Measurements from ENCODE around the gene POLDIP2.

The POLDIP2 gene

GRCh38 chr17:28388106-28388505 lies 30.8 kb upstream of the POLDIP2 start:
- no peak for DNase-seq
- Histone ChIP-seq H3K4me3 (ENCODE audit: low read depth, low read length) (no peak overlapping the region), H3K27ac (no peak overlapping the region), H3K36me3 (replicated peaks) (no peaks in the 10 kb centered on the region), H3K27me3 (replicated peaks) (no peaks in the 10 kb centered on the region)
- no peak for TF ChIP-seq CTCF (IDR thresholded peaks at IDR 0.05; ENCODE audit: low read depth, low read length, missing control alignments)
- in situ Hi-C loops (cut with HindIII; ENCODE audit: low pct_ligation_motif_present, low sequenced_read_pairs) = no loop called here

GRCh38 chr17:28386391-28386790 lies 29.1 kb upstream of the POLDIP2 start:
- no peak for TF ChIP-seq CTCF (IDR thresholded peaks at IDR 0.05; ENCODE audit: low read depth, low read length, missing control alignments)
- Histone ChIP-seq H3K27me3 (replicated peaks) (peaks cover 3% of the 10 kb centered on the region), H3K36me3 (replicated peaks) (no peaks in the 10 kb centered on the region), H3K4me3 (ENCODE audit: low read depth, low read length) (no peak overlapping the region), H3K27ac (no peak overlapping the region)
- in situ Hi-C loops (cut with HindIII; ENCODE audit: low pct_ligation_motif_present, low sequenced_read_pairs) = no loop called here
- no peak for DNase-seq

- Histone ChIP-seq H3K27me3 (replicated peaks) (peaks cover 6% of the 10 kb centered on the region), H3K36me3 (replicated peaks) (no peaks in the 10 kb centered on the region), H3K27ac (no peak overlapping the region), H3K4me3 (ENCODE audit: low read depth, low read length) (no peak overlapping the region)
- DNase-seq = no peak
- TF ChIP-seq CTCF (IDR thresholded peaks at IDR 0.05; ENCODE audit: low read depth, low read length, missing control alignments) = no peak
- in situ Hi-C loops (cut with HindIII; ENCODE audit: low pct_ligation_motif_present, low sequenced_read_pairs) = no loop called here
Measured at GRCh38 chr17:28385406-28385805, 28.1 kb upstream of the POLDIP2 start.

GRCh38 chr17:28385037-28385400 lies 27.7 kb upstream of the POLDIP2 start:
- H3K36me3 ChIP-seq (replicated peaks) = no peaks in the 10 kb centered on the region
- H3K27ac ChIP-seq = no peak overlapping the region
- in situ Hi-C loops (cut with HindIII; ENCODE audit: low pct_ligation_motif_present, low sequenced_read_pairs) = no loop called here
- DNase-seq = no peak
- H3K4me3 ChIP-seq (ENCODE audit: low read depth, low read length) = no peak overlapping the region
- H3K27me3 ChIP-seq (replicated peaks) = peaks cover 6% of the 10 kb centered on the region
- TF ChIP-seq CTCF (IDR thresholded peaks at IDR 0.05; ENCODE audit: low read depth, low read length, missing control alignments) = no peak

GRCh38 chr17:28384281-28385036 lies 27.1 kb upstream of the POLDIP2 start:
- H3K4me3 ChIP-seq (ENCODE audit: low read depth, low read length) = no peak overlapping the region
- no peaks in the 10 kb centered on the region for H3K36me3 ChIP-seq (replicated peaks)
- in situ Hi-C loops (cut with HindIII; ENCODE audit: low pct_ligation_motif_present, low sequenced_read_pairs) = no loop called here
- no peak for DNase-seq
- no peak for TF ChIP-seq CTCF (IDR thresholded peaks at IDR 0.05; ENCODE audit: low read depth, low read length, missing control alignments)
- no peak overlapping the region for H3K27ac ChIP-seq
- peaks cover 6% of the 10 kb centered on the region for H3K27me3 ChIP-seq (replicated peaks)

Measured in brain microvascular endothelial cell (primary cell).